Liver (tissue), 9 donors: Measurements from ENCODE around the gene CMBL. TPM values are rescaled to one million over a fixed set of nuclear protein-coding genes. Genes with fewer than 3 reads are reported as not detected.

ENCODE experiments used
- DNase-seq: peaks from one replicate; pipeline ENCODE4 v3.0.0-alpha.2; 2017; ENCODE audit warnings: low spot score
- H3K27ac ChIP-seq, 2 donors: one replicate each; pipeline ENCODE4 v1.7.0; 2013; ENCODE audit warnings: inconsistent platforms in 2 of 2, low read length in 2 of 2, control low read depth in 1 of 2, low read depth in 1 of 2, mild to moderate bottlenecking in 1 of 2
- H3K27me3 ChIP-seq, 4 donors: one replicate each; pipeline versions ENCODE4 v1.6.1 to v1.7.0; 2013; ENCODE audit warnings: low read length in 3 of 4, inconsistent platforms in 1 of 4, mild to moderate bottlenecking in 1 of 4, moderate library complexity in 1 of 4; ENCODE audit not compliant: control insufficient read depth in 4 of 4, insufficient read depth in 4 of 4
- H3K36me3 ChIP-seq, 4 donors: one replicate each; pipeline versions ENCODE4 v1.6.1 to v1.7.0; 2013; ENCODE audit warnings: low read length in 3 of 4, mild to moderate bottlenecking in 3 of 4, low read depth in 1 of 4, moderate library complexity in 1 of 4; ENCODE audit not compliant: control insufficient read depth in 4 of 4, insufficient read depth in 3 of 4
- H3K4me1 ChIP-seq, 4 donors: one replicate each; pipeline versions ENCODE4 v1.6.1 to v1.7.0; 2013; ENCODE audit warnings: low read length in 3 of 4, mild to moderate bottlenecking in 3 of 4, moderate library complexity in 1 of 4; ENCODE audit not compliant: control insufficient read depth in 4 of 4, insufficient read depth in 4 of 4
- H3K4me3 ChIP-seq, 3 donors: one replicate each; pipeline versions ENCODE4 v1.6.1 to v1.7.0; 2013; ENCODE audit warnings: low read length in 3 of 3, control low read depth in 1 of 3, low read depth in 1 of 3, mild to moderate bottlenecking in 1 of 3
- H3K9ac ChIP-seq, 2 donors: one replicate each; pipeline ENCODE4 v1.7.0; 2013; ENCODE audit warnings: low read length in 2 of 2, mild to moderate bottlenecking in 2 of 2, moderate library complexity in 2 of 2, control low read depth in 1 of 2, low read depth in 1 of 2
- H3K9me3 ChIP-seq, 4 donors: one replicate each; pipeline versions ENCODE4 v1.6.1 to v1.7.0; 2013; ENCODE audit warnings: low read length in 3 of 4; ENCODE audit not compliant: control insufficient read depth in 4 of 4
- EGR1 ChIP-seq, 2 donors: IDR thresholded peaks; 2 replicates each; pipeline ENCODE4 v1.6.1; 2016 to 2018; ENCODE audit warnings: antibody characterized with exemption in 2 of 2, low read depth in 2 of 2
- FOXA1 ChIP-seq: IDR thresholded peaks from 2 replicates; pipeline ENCODE4 v1.6.1; 2016; ENCODE audit warnings: antibody characterized with exemption
- FOXA2 ChIP-seq: IDR thresholded peaks from 2 replicates; pipeline ENCODE4 v1.6.1; 2016; ENCODE audit warnings: antibody characterized with exemption
- GABPA ChIP-seq, 2 donors: IDR thresholded peaks in 1 of 2; conservative IDR thresholded peaks in 1 of 2; 2 replicates each; pipeline ENCODE4 v1.6.1; 2016; ENCODE audit warnings: antibody characterized with exemption in 2 of 2, mild to moderate bottlenecking in 1 of 2, moderate library complexity in 1 of 2
- HNF4A ChIP-seq, 2 donors: conservative IDR thresholded peaks; 2 replicates each; pipeline ENCODE4 v1.6.1; 2016; ENCODE audit warnings: antibody characterized with exemption in 2 of 2, mild to moderate bottlenecking in 2 of 2
- JUND ChIP-seq, 2 donors: IDR thresholded peaks; 2 replicates each; pipeline ENCODE4 v1.6.1; 2016; ENCODE audit warnings: antibody characterized with exemption in 2 of 2
- NR2F2 ChIP-seq: IDR thresholded peaks from 2 replicates; pipeline ENCODE4 v1.6.1; 2016; ENCODE audit warnings: antibody characterized with exemption
- RAD21 ChIP-seq, 2 donors: IDR thresholded peaks; 2 replicates each; pipeline ENCODE4 v1.6.1; 2016; ENCODE audit warnings: antibody characterized with exemption in 2 of 2, mild to moderate bottlenecking in 2 of 2
- RXRA ChIP-seq, 2 donors: IDR thresholded peaks; 2 replicates each; pipeline ENCODE4 v1.6.1; 2017 to 2018; ENCODE audit warnings: antibody characterized with exemption in 2 of 2, mild to moderate bottlenecking in 1 of 2
- SP1 ChIP-seq: IDR thresholded peaks from 2 replicates; pipeline ENCODE4 v1.6.1; 2018; ENCODE audit warnings: antibody characterized with exemption, mild to moderate bottlenecking
- TAF1 ChIP-seq: conservative IDR thresholded peaks from 2 replicates; pipeline ENCODE4 v1.6.1; 2016; ENCODE audit warnings: antibody characterized with exemption, mild to moderate bottlenecking
- WGBS: extraction: QIAGEN DNeasy Blood & Tissue Kit; methylation state at CpG from one replicate; pipeline ENCODE4 v1.1.7; 2013; 5-methylcytosine and 5-hydroxymethylcytosine counted together
- polyA plus RNA-seq, 2 donors: library from polyadenylated mRNA; stranded (reverse) in 1 of 2; unstranded in 1 of 2; fragments of 200-250 nt in 1 of 2; fragments of >200 nt in 1 of 2; fragmentation: Nextera tagmentation in 1 of 2; extraction: Ambion mirVana in 1 of 2; gene quantifications; one replicate each; pipeline versions ENCODE4 v1.2.1 to v1.2.3, GENCODE V29; 2013 to 2015
- total RNA-seq, 2 donors: library from RNA; depleted of rRNA; stranded (reverse); fragments of >200 nt; gene quantifications; one replicate each; pipeline ENCODE4 v1.2.3, GENCODE V29; 2014
- TF ChIP-seq, protein P1 (sequence below): IDR thresholded peaks from 2 replicates; pipeline ENCODE4 v1.6.1; 2016; ENCODE audit warnings: antibody characterized with exemption
- TF ChIP-seq, protein P2 (sequence below): IDR thresholded peaks from 2 replicates; pipeline ENCODE4 v1.6.1; 2016; ENCODE audit warnings: antibody characterized with exemption, mild to moderate bottlenecking
- TF ChIP-seq, protein P3 (sequence below): IDR thresholded peaks from 2 replicates; pipeline ENCODE4 v1.6.1; 2016; ENCODE audit warnings: antibody characterized with exemption
- TF ChIP-seq, protein P4 (sequence below): IDR thresholded peaks from 2 replicates; pipeline ENCODE4 v1.6.1; 2016; ENCODE audit warnings: antibody characterized with exemption
- donor health status: healthy.
- donor health status: healthy.
- donor health status: healthy.
- donor health status: healthy.
- donor health status: healthy.

CMBL gene
- total and polyA plus RNA-seq, 4 donors = 6.8 to 56.1 (median 41.7) TPM

DNA sequence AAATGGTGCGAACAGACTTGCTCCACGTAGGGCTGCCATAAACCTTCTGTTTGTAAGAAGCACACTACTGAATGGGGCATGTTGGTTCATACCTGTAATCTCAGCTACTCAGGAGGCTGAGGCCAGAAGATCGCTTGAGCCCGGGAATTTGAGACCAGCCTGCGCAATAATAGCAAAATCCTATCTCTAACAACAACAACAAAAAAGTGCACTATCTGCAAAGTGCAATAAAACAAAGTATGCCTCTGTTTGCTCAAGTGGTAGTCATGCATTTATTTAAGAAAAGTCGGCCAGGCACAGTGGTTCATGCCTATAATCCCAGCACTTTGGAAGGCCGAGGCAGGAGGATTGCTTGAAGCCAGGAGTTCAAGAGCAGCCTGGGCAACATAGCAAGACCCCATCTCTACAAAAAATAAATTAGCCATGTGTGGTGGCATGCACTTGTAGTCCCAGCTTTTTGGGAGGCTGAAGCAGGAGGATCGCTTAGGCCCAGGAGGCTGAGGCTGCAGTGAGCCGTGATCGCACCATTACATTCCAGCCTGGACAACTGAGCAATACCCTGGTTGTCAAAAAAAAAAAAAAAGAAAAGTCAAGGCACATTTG is 63.3 kb downstream of the CMBL start:
- no peak for DNase-seq
- no peaks in the 10 kb centered on the region for H3K27me3 ChIP-seq
- H3K27ac ChIP-seq = no peak overlapping the region
- no peaks in the 10 kb centered on the region for H3K9me3 ChIP-seq
- H3K9ac ChIP-seq = no peak overlapping the region
- H3K4me3 ChIP-seq = no peak overlapping the region
- peaks cover 3 to 10% (median 8%) of the 10 kb centered on the region in 4 donors for H3K4me1 ChIP-seq
- 97% methylated on average over 10 of the region's 10 CpGs for WGBS
- TF ChIP-seq GABPA (IDR thresholded peaks at IDR 0.05 in 1 of 2, conservative IDR thresholded peaks at IDR 0.05 in 1 of 2) (no peak), EGR1 (IDR thresholded peaks at IDR 0.05; ENCODE audit: low read depth in 2 of 2) (no peak), SP1 (no peak), FOXA2 (no peak), FOXA1 (no peak)
- TF ChIP-seq, protein P1, sequence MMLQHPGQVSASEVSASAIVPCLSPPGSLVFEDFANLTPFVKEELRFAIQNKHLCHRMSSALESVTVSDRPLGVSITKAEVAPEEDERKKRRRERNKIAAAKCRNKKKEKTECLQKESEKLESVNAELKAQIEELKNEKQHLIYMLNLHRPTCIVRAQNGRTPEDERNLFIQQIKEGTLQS = no peak
- TF ChIP-seq, protein P2, sequence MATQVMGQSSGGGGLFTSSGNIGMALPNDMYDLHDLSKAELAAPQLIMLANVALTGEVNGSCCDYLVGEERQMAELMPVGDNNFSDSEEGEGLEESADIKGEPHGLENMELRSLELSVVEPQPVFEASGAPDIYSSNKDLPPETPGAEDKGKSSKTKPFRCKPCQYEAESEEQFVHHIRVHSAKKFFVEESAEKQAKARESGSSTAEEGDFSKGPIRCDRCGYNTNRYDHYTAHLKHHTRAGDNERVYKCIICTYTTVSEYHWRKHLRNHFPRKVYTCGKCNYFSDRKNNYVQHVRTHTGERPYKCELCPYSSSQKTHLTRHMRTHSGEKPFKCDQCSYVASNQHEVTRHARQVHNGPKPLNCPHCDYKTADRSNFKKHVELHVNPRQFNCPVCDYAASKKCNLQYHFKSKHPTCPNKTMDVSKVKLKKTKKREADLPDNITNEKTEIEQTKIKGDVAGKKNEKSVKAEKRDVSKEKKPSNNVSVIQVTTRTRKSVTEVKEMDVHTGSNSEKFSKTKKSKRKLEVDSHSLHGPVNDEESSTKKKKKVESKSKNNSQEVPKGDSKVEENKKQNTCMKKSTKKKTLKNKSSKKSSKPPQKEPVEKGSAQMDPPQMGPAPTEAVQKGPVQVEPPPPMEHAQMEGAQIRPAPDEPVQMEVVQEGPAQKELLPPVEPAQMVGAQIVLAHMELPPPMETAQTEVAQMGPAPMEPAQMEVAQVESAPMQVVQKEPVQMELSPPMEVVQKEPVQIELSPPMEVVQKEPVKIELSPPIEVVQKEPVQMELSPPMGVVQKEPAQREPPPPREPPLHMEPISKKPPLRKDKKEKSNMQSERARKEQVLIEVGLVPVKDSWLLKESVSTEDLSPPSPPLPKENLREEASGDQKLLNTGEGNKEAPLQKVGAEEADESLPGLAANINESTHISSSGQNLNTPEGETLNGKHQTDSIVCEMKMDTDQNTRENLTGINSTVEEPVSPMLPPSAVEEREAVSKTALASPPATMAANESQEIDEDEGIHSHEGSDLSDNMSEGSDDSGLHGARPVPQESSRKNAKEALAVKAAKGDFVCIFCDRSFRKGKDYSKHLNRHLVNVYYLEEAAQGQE = no peak
- TF ChIP-seq, protein P3, sequence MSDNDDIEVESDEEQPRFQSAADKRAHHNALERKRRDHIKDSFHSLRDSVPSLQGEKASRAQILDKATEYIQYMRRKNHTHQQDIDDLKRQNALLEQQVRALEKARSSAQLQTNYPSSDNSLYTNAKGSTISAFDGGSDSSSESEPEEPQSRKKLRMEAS = no peak
- no peaks in the 10 kb centered on the region for H3K36me3 ChIP-seq

DNA sequence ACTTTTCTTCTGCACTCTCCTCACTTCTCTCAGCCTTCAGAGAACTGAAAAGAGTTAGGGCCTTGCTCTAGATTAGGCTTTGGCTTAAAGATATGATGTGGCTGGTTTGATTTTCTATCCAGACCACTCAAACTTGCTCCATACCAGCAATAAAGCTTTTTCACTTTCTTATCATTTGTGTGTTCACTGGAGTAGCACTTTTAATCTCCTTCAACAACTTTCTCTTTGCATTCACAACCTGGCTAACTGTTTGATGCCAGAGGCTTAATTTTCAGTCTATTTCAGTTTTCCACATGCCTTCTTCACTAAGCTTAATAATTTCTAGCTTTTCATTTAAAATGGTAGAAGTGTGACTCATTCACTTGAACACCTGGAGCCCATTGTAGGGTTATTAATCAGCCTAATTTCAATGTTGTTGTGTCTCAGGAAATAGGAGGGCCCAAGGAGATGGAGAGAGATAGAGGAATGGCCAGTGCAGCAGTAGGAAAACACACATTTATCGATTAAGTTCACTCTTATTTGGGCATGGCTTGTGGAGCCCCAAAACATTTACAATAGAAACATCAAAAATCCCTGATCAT is 64.0 kb downstream of the CMBL start:
- Histone ChIP-seq H3K27ac (no peak overlapping the region), H3K9me3 (no peaks in the 10 kb centered on the region), H3K36me3 (peaks cover 0 to 3% (median 0%) of the 10 kb centered on the region in 4 donors), H3K27me3 (no peaks in the 10 kb centered on the region), H3K4me1 (peaks cover under 1 to 8% (median 5%) of the 10 kb centered on the region in 4 donors), H3K4me3 (no peak overlapping the region), H3K9ac (no peak overlapping the region)
- TF ChIP-seq, protein P2 = no peak
- no peak for TF ChIP-seq RAD21 (IDR thresholded peaks at IDR 0.05)
- TF ChIP-seq TAF1 = no peak
- no peak for TF ChIP-seq JUND (IDR thresholded peaks at IDR 0.05)
- TF ChIP-seq, protein P3 = no peak
- TF ChIP-seq NR2F2 = no peak
- no peak for TF ChIP-seq SP1
- no peak for TF ChIP-seq FOXA1
- TF ChIP-seq, protein P1 = no peak
- no peak for TF ChIP-seq GABPA (IDR thresholded peaks at IDR 0.05 in 1 of 2, conservative IDR thresholded peaks at IDR 0.05 in 1 of 2)
- no peak for TF ChIP-seq EGR1 (IDR thresholded peaks at IDR 0.05; ENCODE audit: low read depth in 2 of 2)
- TF ChIP-seq, protein P4, sequence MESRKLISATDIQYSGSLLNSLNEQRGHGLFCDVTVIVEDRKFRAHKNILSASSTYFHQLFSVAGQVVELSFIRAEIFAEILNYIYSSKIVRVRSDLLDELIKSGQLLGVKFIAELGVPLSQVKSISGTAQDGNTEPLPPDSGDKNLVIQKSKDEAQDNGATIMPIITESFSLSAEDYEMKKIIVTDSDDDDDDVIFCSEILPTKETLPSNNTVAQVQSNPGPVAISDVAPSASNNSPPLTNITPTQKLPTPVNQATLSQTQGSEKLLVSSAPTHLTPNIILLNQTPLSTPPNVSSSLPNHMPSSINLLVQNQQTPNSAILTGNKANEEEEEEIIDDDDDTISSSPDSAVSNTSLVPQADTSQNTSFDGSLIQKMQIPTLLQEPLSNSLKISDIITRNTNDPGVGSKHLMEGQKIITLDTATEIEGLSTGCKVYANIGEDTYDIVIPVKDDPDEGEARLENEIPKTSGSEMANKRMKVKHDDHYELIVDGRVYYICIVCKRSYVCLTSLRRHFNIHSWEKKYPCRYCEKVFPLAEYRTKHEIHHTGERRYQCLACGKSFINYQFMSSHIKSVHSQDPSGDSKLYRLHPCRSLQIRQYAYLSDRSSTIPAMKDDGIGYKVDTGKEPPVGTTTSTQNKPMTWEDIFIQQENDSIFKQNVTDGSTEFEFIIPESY = no peak
- TF ChIP-seq RXRA (IDR thresholded peaks at IDR 0.05) = no peak
- TF ChIP-seq HNF4A (conservative IDR thresholded peaks at IDR 0.05) = no peak
- TF ChIP-seq FOXA2 = no peak
- no peak for DNase-seq
- WGBS = 89% methylated on average over 1 of the region's 1 CpG
